Calu3 (cell line): ENCODE results near the gene ADGRV1. TPM values are rescaled to one million over a fixed set of nuclear protein-coding genes. Genes with fewer than 3 reads are reported as not detected.

Source experiments
- BruUV-seq: library from RNA; stranded (reverse); fragments of 400-500 nt; replicated peaks from 2 replicates; lab custom pipeline; 2021; lab: Mats Ljungman, UMichigan
- CTCF ChIA-PET: fragments of 300-600 bp; sonication (Branson Sonifier 250); formaldehyde crosslinking; loops from one replicate; lab custom pipeline; 2022; ENCODE audit warnings: antibody characterized with exemption; lab: Charles Lee
- DNase-seq: peaks from one replicate; pipeline ENCODE4 v3.0.0; 2022
- H3K27ac Mint-ChIP-seq: one replicate; pipeline ENCODE4 v1.8.0; 2022; ENCODE audit warnings: mixed read lengths; ENCODE audit not compliant: unreplicated experiment
- H3K27me3 Mint-ChIP-seq: one replicate; pipeline ENCODE4 v1.8.0; 2022; ENCODE audit warnings: mixed read lengths; ENCODE audit not compliant: unreplicated experiment
- H3K36me3 Mint-ChIP-seq: one replicate; pipeline ENCODE4 v1.8.0; 2022; ENCODE audit warnings: mild to moderate bottlenecking, moderate library complexity, mixed read lengths; ENCODE audit not compliant: insufficient read depth, unreplicated experiment
- H3K4me1 Mint-ChIP-seq: one replicate; pipeline ENCODE4 v1.8.0; 2022; ENCODE audit warnings: mild to moderate bottlenecking, low read depth, mixed read lengths; ENCODE audit not compliant: unreplicated experiment
- H3K4me3 Mint-ChIP-seq: one replicate; pipeline ENCODE4 v1.8.0; 2022; ENCODE audit warnings: mild to moderate bottlenecking, low read depth, moderate library complexity, mixed read lengths; ENCODE audit not compliant: unreplicated experiment
- H3K9me3 Mint-ChIP-seq: one replicate; pipeline ENCODE4 v1.8.0; 2022; ENCODE audit warnings: low read depth, mixed read lengths; ENCODE audit not compliant: unreplicated experiment
- intact Hi-C: fragments of 100-400 bp; cut with micrococcal nuclease; formaldehyde crosslinking; loops from one replicate; pipeline ENCODE4 v1.10.0; 2022; ENCODE audit not compliant: unreplicated experiment
- total RNA-seq: library from RNA; stranded (reverse); gene quantifications from 2 replicates; pipeline ENCODE4 v1.2.3, GENCODE V29; 2022
- TF ChIP-seq, protein P1 (sequence below): fragments of 200-600 bp; IDR thresholded peaks from one replicate; pipeline ENCODE4 v1.8.0; 2022; ENCODE audit warnings: antibody characterized with exemption; ENCODE audit not compliant: unreplicated experiment

The ADGRV1 gene
- total RNA-seq, 1 experiment from 2014 or later = 1.8 TPM

DNA sequence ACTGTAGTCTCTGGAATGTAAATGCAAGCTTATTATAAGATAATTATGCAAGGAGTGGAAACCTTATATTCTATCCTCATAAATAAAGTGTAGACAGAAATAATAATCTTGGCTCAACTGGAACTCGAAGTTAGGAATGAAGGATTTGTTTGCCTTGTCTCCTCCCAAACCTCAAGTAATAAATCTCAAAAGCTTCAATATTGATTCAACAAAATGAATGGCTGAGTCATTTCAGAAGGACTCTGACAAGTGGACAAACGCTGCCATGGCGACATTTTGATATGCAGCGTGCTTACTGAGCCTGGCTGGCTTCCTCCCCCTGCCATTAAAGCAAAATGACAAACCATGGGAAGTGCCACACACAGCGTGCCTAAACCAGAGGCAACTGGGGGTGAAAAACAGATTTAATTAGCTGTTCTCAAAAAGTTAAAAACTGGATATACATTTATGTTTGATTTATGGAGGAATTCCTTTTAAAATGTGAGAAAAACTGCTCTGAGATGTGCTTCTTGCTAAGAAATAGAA lies 10.5 kb upstream of the ADGRV1 start:
- intact Hi-C loops = no loop called here
- TF ChIP-seq, protein P1, sequence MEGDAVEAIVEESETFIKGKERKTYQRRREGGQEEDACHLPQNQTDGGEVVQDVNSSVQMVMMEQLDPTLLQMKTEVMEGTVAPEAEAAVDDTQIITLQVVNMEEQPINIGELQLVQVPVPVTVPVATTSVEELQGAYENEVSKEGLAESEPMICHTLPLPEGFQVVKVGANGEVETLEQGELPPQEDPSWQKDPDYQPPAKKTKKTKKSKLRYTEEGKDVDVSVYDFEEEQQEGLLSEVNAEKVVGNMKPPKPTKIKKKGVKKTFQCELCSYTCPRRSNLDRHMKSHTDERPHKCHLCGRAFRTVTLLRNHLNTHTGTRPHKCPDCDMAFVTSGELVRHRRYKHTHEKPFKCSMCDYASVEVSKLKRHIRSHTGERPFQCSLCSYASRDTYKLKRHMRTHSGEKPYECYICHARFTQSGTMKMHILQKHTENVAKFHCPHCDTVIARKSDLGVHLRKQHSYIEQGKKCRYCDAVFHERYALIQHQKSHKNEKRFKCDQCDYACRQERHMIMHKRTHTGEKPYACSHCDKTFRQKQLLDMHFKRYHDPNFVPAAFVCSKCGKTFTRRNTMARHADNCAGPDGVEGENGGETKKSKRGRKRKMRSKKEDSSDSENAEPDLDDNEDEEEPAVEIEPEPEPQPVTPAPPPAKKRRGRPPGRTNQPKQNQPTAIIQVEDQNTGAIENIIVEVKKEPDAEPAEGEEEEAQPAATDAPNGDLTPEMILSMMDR = no peak
- CTCF ChIA-PET = no interaction called here
- H3K4me1 Mint-ChIP-seq = no peaks in the 10 kb centered on the region
- no peaks in the 10 kb centered on the region for H3K36me3 Mint-ChIP-seq
- H3K27me3 Mint-ChIP-seq = peaks cover 47% of the 10 kb centered on the region
- H3K4me3 Mint-ChIP-seq = no peak overlapping the region
- peak; percentile 74 for DNase-seq
- H3K9me3 Mint-ChIP-seq = no peaks in the 10 kb centered on the region
- BruUV-seq = no TSS peak
- no peak overlapping the region for H3K27ac Mint-ChIP-seq

DNA sequence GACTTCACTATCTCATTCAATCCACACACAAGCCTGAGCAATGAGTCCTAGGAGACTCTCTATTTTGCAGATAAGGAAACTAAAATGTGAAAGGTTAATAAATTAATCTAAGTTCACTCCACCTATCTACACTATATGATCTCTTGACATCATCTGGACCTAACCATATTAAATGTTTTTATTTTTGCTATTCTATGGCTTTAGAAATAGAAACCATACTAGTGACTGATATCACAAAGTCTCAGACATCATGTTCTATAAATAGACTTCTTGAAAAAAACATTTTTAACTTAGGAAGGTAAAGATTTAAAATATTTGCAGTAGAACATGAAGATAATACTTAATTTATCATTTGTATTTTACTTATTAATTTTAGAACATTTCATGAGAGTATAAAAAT lies 9.4 kb upstream of the ADGRV1 start:
- DNase-seq = no peak
- Mint-ChIP-seq H3K4me1 (no peaks in the 10 kb centered on the region), H3K36me3 (no peaks in the 10 kb centered on the region), H3K9me3 (no peaks in the 10 kb centered on the region), H3K27me3 (peaks cover 48% of the 10 kb centered on the region), H3K4me3 (no peak overlapping the region), H3K27ac (no peak overlapping the region)
- TF ChIP-seq, protein P1 = no peak
- intact Hi-C loops = no loop called here
- CTCF ChIA-PET = no interaction called here
- BruUV-seq = no TSS peak

DNA sequence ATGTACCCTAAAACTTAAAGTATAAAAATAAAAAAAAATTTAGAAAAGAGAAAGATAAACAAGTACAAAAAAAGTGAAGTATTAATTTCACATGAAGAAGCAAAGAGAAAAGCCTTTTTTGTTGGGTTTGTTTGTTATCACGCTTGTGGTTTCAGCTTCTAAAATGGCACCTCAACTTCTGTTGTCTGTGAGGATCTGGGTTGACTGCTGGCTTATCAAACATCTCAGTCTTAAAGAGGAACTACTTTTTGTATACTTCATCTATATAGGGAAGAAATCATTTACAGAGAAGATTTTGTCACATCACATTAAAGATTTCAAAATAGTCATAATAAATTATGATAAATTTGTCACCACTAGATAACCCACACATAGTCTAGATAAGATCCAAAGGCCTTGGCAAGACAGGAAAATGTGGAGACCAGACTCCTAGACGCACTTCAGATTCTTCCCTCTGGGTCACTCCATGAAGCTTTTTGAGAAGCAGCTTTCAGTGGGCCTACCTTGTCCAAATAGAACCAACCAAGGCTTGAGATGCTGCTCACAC lies 8.8 kb upstream of the ADGRV1 start:
- H3K4me3 Mint-ChIP-seq = no peak overlapping the region
- no peaks in the 10 kb centered on the region for H3K4me1 Mint-ChIP-seq
- peaks cover 48% of the 10 kb centered on the region for H3K27me3 Mint-ChIP-seq
- H3K9me3 Mint-ChIP-seq = no peaks in the 10 kb centered on the region
- intact Hi-C loops = no loop called here
- no peak overlapping the region for H3K27ac Mint-ChIP-seq
- CTCF ChIA-PET = no interaction called here
- TF ChIP-seq, protein P1 = no peak
- no peaks in the 10 kb centered on the region for H3K36me3 Mint-ChIP-seq
- no peak for DNase-seq
- no TSS peak for BruUV-seq

DNA sequence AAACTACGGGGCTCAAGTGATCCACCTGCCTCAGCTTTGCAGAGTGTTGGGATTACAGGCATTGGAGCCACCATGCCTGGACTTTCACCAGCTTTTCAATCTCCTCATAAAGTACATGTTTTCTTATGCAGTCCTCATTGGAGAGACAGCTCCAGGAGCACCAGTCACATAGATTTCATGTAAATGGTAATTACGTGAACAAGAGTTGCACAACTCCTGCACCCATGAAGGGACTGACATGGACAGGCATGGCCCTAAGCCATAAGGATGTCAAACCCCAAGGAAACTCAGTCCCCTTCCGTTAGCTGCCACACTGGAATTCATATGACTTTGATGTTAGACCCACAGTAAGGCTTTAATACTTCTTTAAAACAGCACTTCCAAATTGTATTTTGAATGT lies 7.6 kb upstream of the ADGRV1 start:
- Mint-ChIP-seq H3K27me3 (peaks cover 48% of the 10 kb centered on the region), H3K4me1 (no peaks in the 10 kb centered on the region), H3K4me3 (no peak overlapping the region), H3K9me3 (no peaks in the 10 kb centered on the region), H3K36me3 (no peaks in the 10 kb centered on the region), H3K27ac (no peak overlapping the region)
- TF ChIP-seq, protein P1 = no peak
- intact Hi-C loops = no loop called here
- DNase-seq = no peak
- no TSS peak for BruUV-seq
- CTCF ChIA-PET = no interaction called here
